ENCODE measurements around the gene NTN1. TPM values are rescaled to one million over a fixed set of nuclear protein-coding genes. Genes with fewer than 3 reads are reported as not detected.
"Not testable (repeated sequence)": the region's sequence is repeated elsewhere in the genome, so short reads cannot be mapped to it uniquely, and the experiment has no call there.

Gene NTN1
- total RNA-seq, 2 donors from 2014 or later, result 3.6 to 4.0 TPM

GRCh38 chr17:9095390-9095789 lies 74.1 kb downstream of the NTN1 start:
- Histone ChIP-seq H3K27ac (no peak overlapping the region), H3K4me3 (no peak overlapping the region), H3K4me1 (peaks cover 11% of the 10 kb centered on the region), H3K36me3 (replicated peaks in 1 of 2; ENCODE audit: insufficient read depth in 1 of 2, low read depth in 2 of 2) (no peaks in the 10 kb centered on the region), H3K9me3 (no peaks in the 10 kb centered on the region), H3K27me3 (no peaks in the 10 kb centered on the region)
- WGBS, 2 donors, result 27 to 46% methylated on average over 2 of the region's 2 CpGs
- ATAC-seq, result no peak
- TF ChIP-seq POLR2A (IDR thresholded peaks at IDR 0.05), result no peak
- TF ChIP-seq, protein P1, sequence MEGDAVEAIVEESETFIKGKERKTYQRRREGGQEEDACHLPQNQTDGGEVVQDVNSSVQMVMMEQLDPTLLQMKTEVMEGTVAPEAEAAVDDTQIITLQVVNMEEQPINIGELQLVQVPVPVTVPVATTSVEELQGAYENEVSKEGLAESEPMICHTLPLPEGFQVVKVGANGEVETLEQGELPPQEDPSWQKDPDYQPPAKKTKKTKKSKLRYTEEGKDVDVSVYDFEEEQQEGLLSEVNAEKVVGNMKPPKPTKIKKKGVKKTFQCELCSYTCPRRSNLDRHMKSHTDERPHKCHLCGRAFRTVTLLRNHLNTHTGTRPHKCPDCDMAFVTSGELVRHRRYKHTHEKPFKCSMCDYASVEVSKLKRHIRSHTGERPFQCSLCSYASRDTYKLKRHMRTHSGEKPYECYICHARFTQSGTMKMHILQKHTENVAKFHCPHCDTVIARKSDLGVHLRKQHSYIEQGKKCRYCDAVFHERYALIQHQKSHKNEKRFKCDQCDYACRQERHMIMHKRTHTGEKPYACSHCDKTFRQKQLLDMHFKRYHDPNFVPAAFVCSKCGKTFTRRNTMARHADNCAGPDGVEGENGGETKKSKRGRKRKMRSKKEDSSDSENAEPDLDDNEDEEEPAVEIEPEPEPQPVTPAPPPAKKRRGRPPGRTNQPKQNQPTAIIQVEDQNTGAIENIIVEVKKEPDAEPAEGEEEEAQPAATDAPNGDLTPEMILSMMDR (IDR thresholded peaks at IDR 0.05), result no peak
- intact Hi-C loops (cut with DNase I), result no loop called here
- no peak for DNase-seq

DNA sequence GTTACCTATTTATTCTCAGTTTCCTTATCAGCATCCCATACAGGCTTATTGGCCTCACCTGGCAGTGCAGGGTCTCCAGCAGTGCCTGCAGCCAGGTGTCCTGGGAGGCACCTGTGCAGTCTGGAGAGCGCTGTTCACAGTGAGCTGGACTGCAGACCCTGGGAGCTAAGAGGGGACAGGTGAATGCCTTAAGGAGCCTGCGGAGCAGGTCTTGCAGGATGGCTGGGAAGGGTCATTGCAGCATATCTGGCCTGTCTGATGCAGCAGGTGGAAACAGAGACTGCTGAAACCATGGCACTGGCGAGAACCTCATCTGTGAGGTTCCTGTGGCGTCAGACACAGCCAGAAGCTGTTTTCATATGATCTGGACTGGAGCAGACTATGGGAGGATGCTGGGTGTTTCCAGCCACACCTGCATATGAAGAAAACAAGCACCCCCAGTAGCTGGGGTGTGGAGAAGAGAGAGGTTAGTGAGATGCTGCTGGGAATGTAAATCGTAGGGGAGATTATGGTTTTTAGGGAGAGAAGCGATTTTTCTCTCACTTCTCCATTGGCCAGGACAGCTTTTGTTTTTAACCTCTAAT lies 77.0 kb downstream of the NTN1 start:
- H3K4me1 ChIP-seq, result peaks cover 30% of the 10 kb centered on the region
- H3K36me3 ChIP-seq (replicated peaks in 1 of 2; ENCODE audit: insufficient read depth in 1 of 2, low read depth in 2 of 2), result no peaks in the 10 kb centered on the region
- no peak for ATAC-seq
- DNase-seq, result no peak
- intact Hi-C loops (cut with DNase I), result no loop called here
- no peaks in the 10 kb centered on the region for H3K27me3 ChIP-seq
- TF ChIP-seq, protein P1 (IDR thresholded peaks at IDR 0.05), result no peak
- no peak for TF ChIP-seq POLR2A (IDR thresholded peaks at IDR 0.05)
- no peak overlapping the region for H3K4me3 ChIP-seq
- H3K27ac ChIP-seq, result no peak overlapping the region
- WGBS, 2 donors, result 83 to 90% methylated on average over 6 of the region's 6 CpGs
- H3K9me3 ChIP-seq, result no peaks in the 10 kb centered on the region

DNA sequence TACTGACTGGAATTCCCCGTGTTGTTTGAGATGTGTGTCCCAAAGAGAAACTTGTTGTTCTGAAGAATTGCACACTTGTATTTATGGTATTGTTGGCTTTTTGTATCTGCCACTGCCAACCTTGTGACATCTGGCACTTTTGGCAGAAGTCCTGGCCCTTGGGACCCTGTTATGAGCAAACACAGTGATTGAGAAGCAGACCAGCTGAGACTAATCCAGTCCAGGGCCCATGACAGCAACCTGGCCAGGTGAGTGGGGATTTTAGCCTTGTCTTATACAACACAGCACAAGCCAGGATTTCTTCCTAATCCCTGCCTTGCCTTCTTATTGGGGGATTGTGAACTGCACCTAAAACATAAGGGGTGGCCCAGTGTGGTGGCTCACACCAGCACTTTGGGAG lies 80.0 kb downstream of the NTN1 start:
- H3K4me3 ChIP-seq, result no peak overlapping the region
- DNase-seq, result peak; percentile 71 to 90 (median 77)
- peak overlapping the region in 3 of 4 donors; percentile 22 to 60 (median 48) for H3K27ac ChIP-seq
- intact Hi-C loops (cut with DNase I), result no loop called here
- peaks cover 27% of the 10 kb centered on the region for H3K4me1 ChIP-seq
- H3K9me3 ChIP-seq, result no peaks in the 10 kb centered on the region
- H3K27me3 ChIP-seq, result no peaks in the 10 kb centered on the region
- 36 to 39% methylated on average over 1 of the region's 1 CpG for WGBS, 2 donors
- TF ChIP-seq POLR2A (IDR thresholded peaks at IDR 0.05), result no peak
- TF ChIP-seq, protein P1 (IDR thresholded peaks at IDR 0.05), result no peak
- no peaks in the 10 kb centered on the region for H3K36me3 ChIP-seq (replicated peaks in 1 of 2; ENCODE audit: insufficient read depth in 1 of 2, low read depth in 2 of 2)
- ATAC-seq, result peak; percentile 82

DNA sequence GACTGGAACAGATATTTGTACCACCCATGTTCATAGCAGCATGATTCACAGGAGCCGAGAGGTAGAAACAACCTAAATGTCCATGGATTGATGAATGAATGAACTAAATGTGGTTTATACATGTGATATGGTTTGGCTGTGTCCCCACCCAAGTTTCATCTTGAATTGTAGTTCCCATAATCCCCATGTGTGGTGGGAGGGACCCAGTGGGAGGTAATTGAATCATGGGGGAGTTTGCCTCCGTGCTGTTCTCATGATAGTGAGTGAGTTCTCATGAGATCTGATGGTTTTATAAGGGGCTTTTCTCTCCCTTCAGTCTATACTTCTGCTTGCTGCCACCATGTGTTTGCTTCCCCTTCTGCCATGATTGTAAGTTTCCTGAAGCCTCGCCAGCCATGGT lies 81.9 kb downstream of the NTN1 start:
- H3K4me1 ChIP-seq, result peaks cover 27% of the 10 kb centered on the region
- H3K27me3 ChIP-seq; H3K9me3 ChIP-seq; H3K27ac ChIP-seq; ATAC-seq; intact Hi-C loops (cut with DNase I); H3K36me3 ChIP-seq (replicated peaks in 1 of 2; ENCODE audit: insufficient read depth in 1 of 2, low read depth in 2 of 2); H3K4me3 ChIP-seq; DNase-seq: not testable (repeated sequence)
- 90 to 98% methylated on average over 3 of the region's 3 CpGs for WGBS, 2 donors

DNA sequence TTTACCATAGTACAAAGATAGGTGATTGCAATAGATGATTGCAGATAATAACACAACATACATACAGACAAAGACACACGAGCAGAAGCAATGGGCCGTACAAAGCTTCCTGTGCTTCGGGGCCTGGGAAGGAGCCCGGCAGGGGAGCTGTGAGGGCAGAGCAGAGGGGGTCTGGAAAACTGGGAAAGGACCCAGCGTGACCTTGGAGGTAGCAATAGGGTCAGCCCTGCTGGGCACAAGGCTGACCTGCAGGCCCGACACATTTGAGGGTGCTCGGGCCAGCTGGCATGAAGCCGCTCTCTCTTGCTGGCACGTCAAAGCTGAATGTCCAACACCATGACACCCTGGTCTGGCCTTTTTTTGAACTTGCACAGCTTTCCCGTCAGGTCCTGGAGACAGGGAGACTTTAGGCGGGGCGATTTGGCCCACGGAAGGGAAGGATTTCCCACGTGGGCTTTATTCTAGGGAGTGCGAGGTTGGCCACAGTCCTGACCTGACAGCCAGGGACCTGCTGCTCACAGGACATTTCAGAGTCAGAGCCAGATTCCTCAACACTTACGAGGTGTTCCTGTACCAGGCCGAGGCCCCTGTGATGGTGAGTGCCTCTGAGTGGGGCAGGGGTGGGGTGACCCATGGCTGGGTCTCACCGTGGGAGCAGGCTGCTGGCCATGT lies 83.2 kb downstream of the NTN1 start:
- intact Hi-C loops (cut with DNase I), result no loop called here
- TF ChIP-seq, protein P1 (IDR thresholded peaks at IDR 0.05), result peak in 1 of 7 experiments; percentile 11
- no peak for TF ChIP-seq POLR2A (IDR thresholded peaks at IDR 0.05)
- H3K4me3 ChIP-seq, result no peak overlapping the region
- DNase-seq, result peak; percentile 25 to 62 (median 44)
- H3K4me1 ChIP-seq, result peaks cover 27% of the 10 kb centered on the region
- peak overlapping the region in 1 of 4 donors; percentile 15 for H3K27ac ChIP-seq
- H3K9me3 ChIP-seq, result no peaks in the 10 kb centered on the region
- H3K36me3 ChIP-seq (replicated peaks in 1 of 2; ENCODE audit: insufficient read depth in 1 of 2, low read depth in 2 of 2), result no peaks in the 10 kb centered on the region
- ATAC-seq, result peak; percentile 66
- WGBS, 2 donors, result 60 to 69% methylated on average over 13 to 18 of the region's 18 CpGs
- H3K27me3 ChIP-seq, result no peaks in the 10 kb centered on the region
